Neural progenitor cell (in vitro differentiated cells): Measurements from ENCODE around the gene GOLGA3.

Experiments used
- EZH2phosphoT487 ChIP-seq: fragments of 200-600 bp; sonication (generic); IDR thresholded peaks from 2 replicates; pipeline ENCODE4 v1.6.1; 2017; ENCODE audit warnings: antibody characterized with exemption
- TF ChIP-seq, protein P1 (sequence below): fragments of 200-600 bp; sonication (generic); IDR thresholded peaks from 2 replicates; pipeline ENCODE4 v1.5.1; 2017; ENCODE audit warnings: antibody characterized with exemption, mild to moderate bottlenecking

DNA sequence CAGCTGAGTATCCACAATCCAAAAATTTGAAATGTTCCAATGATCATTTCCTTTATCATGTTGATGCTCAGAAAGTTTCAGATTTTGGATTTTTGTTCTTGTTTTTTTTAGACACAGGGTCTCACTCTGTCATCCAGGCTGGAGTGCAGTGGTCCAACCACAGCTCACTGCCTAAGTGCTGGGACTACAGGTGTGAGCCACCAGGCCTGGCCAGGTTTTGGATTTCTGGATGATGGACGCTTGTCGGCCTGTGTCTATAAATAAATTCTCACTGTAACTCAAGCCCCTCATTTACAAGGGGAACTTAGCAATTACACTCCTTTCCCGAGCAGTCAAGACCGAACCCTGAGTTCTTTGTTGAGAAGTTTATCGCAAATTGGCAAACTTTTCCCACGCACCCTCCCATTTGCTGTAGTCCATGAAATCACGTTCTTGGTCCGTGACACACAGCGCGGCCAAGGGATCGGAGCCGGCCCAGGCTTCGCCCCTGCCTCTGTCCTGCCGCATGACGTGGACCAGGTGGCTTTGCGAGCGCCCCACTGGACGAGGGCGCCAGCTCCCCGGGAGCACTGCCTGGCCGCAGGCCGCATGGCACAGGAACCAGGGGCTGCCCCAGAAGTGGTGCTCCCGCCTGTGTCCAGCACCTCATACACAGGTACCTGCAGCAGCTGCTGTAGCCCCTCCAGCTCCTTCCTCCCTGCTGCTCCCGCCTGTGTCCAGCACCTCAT lies 53.0 kb downstream of the GOLGA3 start:
- TF ChIP-seq, protein P1, sequence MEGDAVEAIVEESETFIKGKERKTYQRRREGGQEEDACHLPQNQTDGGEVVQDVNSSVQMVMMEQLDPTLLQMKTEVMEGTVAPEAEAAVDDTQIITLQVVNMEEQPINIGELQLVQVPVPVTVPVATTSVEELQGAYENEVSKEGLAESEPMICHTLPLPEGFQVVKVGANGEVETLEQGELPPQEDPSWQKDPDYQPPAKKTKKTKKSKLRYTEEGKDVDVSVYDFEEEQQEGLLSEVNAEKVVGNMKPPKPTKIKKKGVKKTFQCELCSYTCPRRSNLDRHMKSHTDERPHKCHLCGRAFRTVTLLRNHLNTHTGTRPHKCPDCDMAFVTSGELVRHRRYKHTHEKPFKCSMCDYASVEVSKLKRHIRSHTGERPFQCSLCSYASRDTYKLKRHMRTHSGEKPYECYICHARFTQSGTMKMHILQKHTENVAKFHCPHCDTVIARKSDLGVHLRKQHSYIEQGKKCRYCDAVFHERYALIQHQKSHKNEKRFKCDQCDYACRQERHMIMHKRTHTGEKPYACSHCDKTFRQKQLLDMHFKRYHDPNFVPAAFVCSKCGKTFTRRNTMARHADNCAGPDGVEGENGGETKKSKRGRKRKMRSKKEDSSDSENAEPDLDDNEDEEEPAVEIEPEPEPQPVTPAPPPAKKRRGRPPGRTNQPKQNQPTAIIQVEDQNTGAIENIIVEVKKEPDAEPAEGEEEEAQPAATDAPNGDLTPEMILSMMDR = no peak
- no peak for TF ChIP-seq EZH2phosphoT487
